Tibial nerve (tissue), 4 donors: ENCODE measurements around the gene MRPL9. TPM values are rescaled to one million over a fixed set of nuclear protein-coding genes. Genes with fewer than 3 reads are reported as not detected.

Source experiments
- DNase-seq, 2 donors: peaks; one replicate each; pipeline ENCODE4 v3.0.0-alpha.2; 2019; ENCODE audit warnings: low spot score in 2 of 2
- H3K27ac ChIP-seq, 4 donors: fragments of 200-600 bp; sonication (generic) in 3 of 4; one replicate each; pipeline ENCODE4 v1.5.1; 2017 to 2019; ENCODE audit warnings: mild to moderate bottlenecking in 1 of 4
- H3K27me3 ChIP-seq, 2 donors: fragments of 200-600 bp; sonication (generic) in 1 of 2; one replicate each; pipeline versions ENCODE4 v1.5.1 to v1.6.0; 2017 to 2019
- H3K36me3 ChIP-seq, 3 donors: fragments of 200-600 bp; sonication (generic); one replicate each; pipeline ENCODE4 v1.5.1; 2018 to 2019
- H3K4me1 ChIP-seq, 4 donors: fragments of 200-600 bp; sonication (generic) in 3 of 4; one replicate each; pipeline ENCODE4 v1.5.1; 2017 to 2019
- H3K4me3 ChIP-seq, 4 donors: fragments of 200-600 bp; sonication (generic) in 3 of 4; one replicate each; pipeline ENCODE4 v1.5.1; 2017 to 2019; ENCODE audit warnings: mild to moderate bottlenecking in 1 of 4, moderate library complexity in 1 of 4
- H3K9me3 ChIP-seq, 4 donors: fragments of 200-600 bp; sonication (generic) in 3 of 4; one replicate each; pipeline ENCODE4 v1.5.1; 2017 to 2019
- CTCF ChIP-seq, 5 experiments: fragments of 200-600 bp in 3 of 5; fragments of 450-650 bp in 2 of 5; sonication (generic) in 3 of 5; IDR thresholded peaks; one replicate each; pipeline ENCODE4 v1.5.1; 2016 to 2019; ENCODE audit warnings: antibody characterized with exemption in 5 of 5, mild to moderate bottlenecking in 3 of 5, moderate library complexity in 2 of 5
- EP300 ChIP-seq, 2 donors: sonication (generic); formaldehyde crosslinking; IDR thresholded peaks; one replicate each; pipeline ENCODE4 v1.6.1; 2017; ENCODE audit warnings: antibody characterized with exemption in 2 of 2, mild to moderate bottlenecking in 1 of 2
- POLR2A ChIP-seq, 2 donors: fragments of 450-650 bp; IDR thresholded peaks; one replicate each; pipeline ENCODE4 v1.6.1; 2017; ENCODE audit warnings: antibody characterized with exemption in 2 of 2, mild to moderate bottlenecking in 2 of 2, moderate library complexity in 2 of 2
- WGBS, 2 donors: methylation state at CpG; one replicate each; pipeline ENCODE4 v1.1.5; 2018; 5-methylcytosine and 5-hydroxymethylcytosine counted together
- small RNA-seq: library from RNA; depleted of rRNA; stranded (forward); fragments of <200 nt; gene quantifications from one replicate; pipeline ENCODE3, GENCODE V24; 2016
- total RNA-seq, 4 donors: library from RNA; depleted of rRNA; stranded (reverse); fragments of >200 nt; gene quantifications; one replicate each; pipeline ENCODE4 v1.1.0, GENCODE V29; 2016

MRPL9 gene
- total RNA-seq, 4 donors from 2014 or later, result 47.1 to 74.1 (median 58.7) TPM

- peaks cover 0 to 28% of the 10 kb centered on the region in 2 donors for H3K27me3 ChIP-seq
- TF ChIP-seq EP300 (IDR thresholded peaks at IDR 0.05) (no peak), POLR2A (IDR thresholded peaks at IDR 0.05) (no peak), CTCF (IDR thresholded peaks at IDR 0.05) (no peak)
- no peaks in the 10 kb centered on the region for H3K9me3 ChIP-seq
- DNase-seq, result no peak
- no peak overlapping the region for H3K27ac ChIP-seq
- no peaks in the 10 kb centered on the region for H3K36me3 ChIP-seq
- H3K4me1 ChIP-seq, result no peaks in the 10 kb centered on the region
- no peak overlapping the region for H3K4me3 ChIP-seq
- 38 to 41% methylated on average over 11 to 15 of the region's 15 CpGs for WGBS, 2 donors
Measured at GRCh38 chr1:151710187-151710840, 53.0 kb downstream of the MRPL9 start.

Small RNA genes within 50 kb of the gene (small RNA-seq; reads per million reads assigned to genes)
- gene RNU6-662P, result not detected

Other genes starting within 250 kb of the MRPL9 start
- gene TUFT1, start 223.2 kb downstream of the MRPL9 start, total RNA-seq, result 1 to 10 TPM; 3.3 to 8.1 (median 5.3) TPM
- gene SNX27, start 151.4 kb downstream of the MRPL9 start, total RNA-seq, result 10 to 100 TPM; 35.7 to 44.6 (median 41.7) TPM
- gene CELF3, start 46.7 kb downstream of the MRPL9 start, total RNA-seq, result not detected
- gene RIIAD1, start 42.0 kb downstream of the MRPL9 start, total RNA-seq, result not detected
- 1 to 10 TPM; 2.2 to 8.0 (median 7.0) TPM for gene TDRKH, start 27.0 kb upstream of the MRPL9 start, total RNA-seq
- not detected for gene LINGO4, start 41.9 kb upstream of the MRPL9 start, total RNA-seq
- gene RORC, start 68.3 kb upstream of the MRPL9 start, total RNA-seq, result under 1 TPM in 2 of 4 donors, not detected in 2; 0.21 to 0.90 TPM
- gene C2CD4D, start 76.3 kb upstream of the MRPL9 start, total RNA-seq, result 1 to 10 TPM in 2 of 4 donors, not detected in 2; 2.2 to 3.9 TPM
- gene THEM5, start 90.2 kb upstream of the MRPL9 start, total RNA-seq, result not detected
- gene THEM4, start 146.0 kb upstream of the MRPL9 start, total RNA-seq, result 10 to 100 TPM; 17.7 to 48.6 (median 32.3) TPM
- 100 to 1,000 TPM; 108 to 230 (median 192) TPM for gene S100A10, start 230.4 kb upstream of the MRPL9 start, total RNA-seq